Ramos (cell line): ENCODE measurements around the gene KCNK6.
"Not testable (repeated sequence)": the region's sequence is repeated elsewhere in the genome, so short reads cannot be mapped to it uniquely, and the experiment has no call there.

Source experiments
- in situ Hi-C: fragments of 300-500 bp; cut with MboI; formaldehyde crosslinking; loops from one replicate; pipeline ENCODE4 v1.14.3; 2022; ENCODE audit warnings: low sequenced_read_pairs; ENCODE audit not compliant: unreplicated experiment

Gene KCNK6

DNA sequence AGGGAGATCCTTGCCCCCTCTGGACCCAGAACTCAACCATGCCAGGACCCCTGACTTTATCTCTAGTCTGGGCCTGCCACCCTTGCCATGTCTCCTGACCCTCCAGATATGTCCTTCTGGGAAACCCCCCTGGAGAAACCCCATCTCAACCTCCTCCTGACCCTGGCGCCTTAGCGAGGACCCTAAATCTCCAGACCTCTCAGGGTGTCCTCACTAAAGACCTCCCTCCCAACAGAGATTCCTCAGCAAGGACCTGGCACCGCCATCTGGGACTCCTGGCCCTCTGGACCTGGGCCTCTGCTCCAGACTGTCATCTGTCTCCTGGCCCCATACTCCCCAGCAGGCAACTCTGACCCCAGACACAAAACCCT is 1.3 kb downstream of the KCNK6 start:
- in situ Hi-C loops: no loop called here

DNA sequence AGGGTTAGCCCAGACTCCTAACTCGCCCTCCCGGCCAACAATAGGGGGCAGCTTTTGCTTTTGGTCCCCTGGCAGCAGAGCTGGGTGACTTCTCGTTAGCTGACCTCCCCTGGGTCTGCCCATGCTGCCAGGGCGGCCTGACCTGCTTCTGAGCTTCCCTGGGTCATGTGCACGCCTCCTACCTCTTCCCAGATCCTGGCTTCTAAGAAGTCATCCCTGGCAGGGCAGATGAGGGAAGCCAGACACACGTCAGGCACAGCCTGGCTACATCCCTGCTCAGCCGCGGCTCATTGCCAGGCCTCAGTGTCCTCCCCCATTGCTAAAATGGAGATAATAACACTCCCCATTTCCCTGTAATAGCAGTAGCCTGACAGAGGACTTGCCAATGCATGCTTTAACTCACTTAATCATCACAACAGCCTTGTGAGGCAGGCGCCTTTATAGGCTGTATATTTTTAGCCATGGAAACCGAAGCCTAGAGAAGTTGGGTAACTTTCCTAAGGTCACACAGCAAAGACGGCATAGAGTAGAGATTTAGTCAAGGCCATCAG is 2.1 kb downstream of the KCNK6 start:
- in situ Hi-C loops: no loop called here

DNA sequence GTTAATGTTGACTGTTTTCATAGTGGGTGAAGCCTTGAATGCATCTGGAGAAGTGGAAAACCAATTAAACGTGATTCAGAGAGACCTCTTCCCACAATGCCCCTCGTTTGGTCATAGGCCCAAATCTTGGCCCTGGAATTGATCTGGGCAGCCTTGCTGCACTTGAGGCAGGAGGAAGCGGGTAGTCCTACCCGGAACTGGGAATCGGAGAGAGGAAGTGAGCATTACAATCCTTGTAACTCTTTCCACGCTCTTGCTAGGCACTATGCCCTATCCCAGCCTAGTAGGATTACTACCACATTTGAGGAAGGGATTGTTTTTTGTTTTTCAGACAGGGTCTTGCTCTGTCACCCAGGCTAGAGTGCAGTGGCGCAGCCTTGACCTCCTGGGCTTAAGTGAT is 3.6 kb downstream of the KCNK6 start:
- in situ Hi-C loops: no loop called here

DNA sequence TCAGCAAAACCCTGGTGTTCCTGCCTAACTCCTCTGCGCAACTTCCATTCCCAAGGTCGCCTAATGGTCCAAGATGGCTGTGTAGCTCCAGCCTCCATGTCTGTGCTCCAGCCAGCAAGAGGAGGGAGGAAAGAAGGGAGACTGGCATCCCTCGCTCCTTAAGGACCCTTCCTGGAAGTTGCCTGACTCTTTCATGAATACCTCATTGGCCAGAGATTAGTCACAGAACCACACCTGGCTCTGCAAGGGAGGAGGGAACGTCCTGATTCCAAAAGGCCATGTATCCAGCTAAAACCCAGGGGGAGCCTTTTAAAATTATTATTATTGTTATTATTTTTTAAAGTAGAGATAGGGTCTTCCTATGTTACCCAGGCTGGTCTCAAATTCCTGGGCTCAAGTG is 4.8 kb downstream of the KCNK6 start:
- in situ Hi-C loops: no loop called here

DNA sequence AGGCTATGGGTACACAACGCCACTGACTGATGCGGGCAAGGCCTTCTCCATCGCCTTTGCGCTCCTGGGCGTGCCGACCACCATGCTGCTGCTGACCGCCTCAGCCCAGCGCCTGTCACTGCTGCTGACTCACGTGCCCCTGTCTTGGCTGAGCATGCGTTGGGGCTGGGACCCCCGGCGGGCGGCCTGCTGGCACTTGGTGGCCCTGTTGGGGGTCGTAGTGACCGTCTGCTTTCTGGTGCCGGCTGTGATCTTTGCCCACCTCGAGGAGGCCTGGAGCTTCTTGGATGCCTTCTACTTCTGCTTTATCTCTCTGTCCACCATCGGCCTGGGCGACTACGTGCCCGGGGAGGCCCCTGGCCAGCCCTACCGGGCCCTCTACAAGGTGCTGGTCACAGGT is 6.9 kb downstream of the KCNK6 start:
- in situ Hi-C loops: loop anchor here (5.0 kb wide), 2 partner anchors 84 to 424 kb away; no protein-coding TSS in a partner anchor

DNA sequence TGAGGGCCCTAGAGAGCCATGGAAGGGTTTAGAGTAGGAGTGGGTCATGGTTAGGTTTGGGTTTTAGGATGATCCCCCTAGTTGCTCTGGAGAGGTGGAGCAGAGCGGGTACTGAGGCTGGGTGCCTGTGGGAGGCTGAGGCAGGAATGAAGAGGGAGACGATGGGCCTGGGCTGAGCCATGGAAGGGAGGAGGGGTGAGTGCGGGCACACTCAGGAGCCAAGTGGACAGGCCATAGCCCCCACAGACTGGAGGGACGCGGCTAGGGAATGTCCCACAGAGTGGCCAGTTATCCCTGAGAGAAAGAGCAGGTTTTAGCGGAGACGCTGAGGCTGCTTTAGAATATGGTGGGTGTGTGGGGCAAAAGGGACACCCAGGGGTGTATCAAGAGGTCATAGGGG is 10.0 kb downstream of the KCNK6 start:
- in situ Hi-C loops: loop anchor here (5.0 kb wide), 2 partner anchors 87 to 427 kb away; no protein-coding TSS in a partner anchor

DNA sequence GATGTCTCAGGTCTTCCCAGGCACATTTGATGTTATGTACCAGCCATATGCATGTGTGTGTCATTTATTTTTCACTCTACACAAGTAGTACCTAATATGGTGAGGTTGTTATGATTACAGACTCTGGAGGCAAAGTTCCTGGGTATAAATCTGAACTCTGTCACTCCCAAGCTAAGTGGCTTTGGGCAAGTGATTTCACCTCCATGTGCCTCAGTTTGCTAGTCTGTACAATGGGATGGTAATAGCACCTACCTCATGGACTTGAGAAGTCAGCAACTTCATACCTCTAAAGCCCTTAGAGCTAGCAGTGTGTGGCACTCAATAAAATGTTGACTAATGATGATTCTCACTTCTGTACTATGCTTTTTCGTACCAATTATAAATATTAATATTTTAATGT is 12.1 kb downstream of the KCNK6 start:
- in situ Hi-C loops: no loop called here

DNA sequence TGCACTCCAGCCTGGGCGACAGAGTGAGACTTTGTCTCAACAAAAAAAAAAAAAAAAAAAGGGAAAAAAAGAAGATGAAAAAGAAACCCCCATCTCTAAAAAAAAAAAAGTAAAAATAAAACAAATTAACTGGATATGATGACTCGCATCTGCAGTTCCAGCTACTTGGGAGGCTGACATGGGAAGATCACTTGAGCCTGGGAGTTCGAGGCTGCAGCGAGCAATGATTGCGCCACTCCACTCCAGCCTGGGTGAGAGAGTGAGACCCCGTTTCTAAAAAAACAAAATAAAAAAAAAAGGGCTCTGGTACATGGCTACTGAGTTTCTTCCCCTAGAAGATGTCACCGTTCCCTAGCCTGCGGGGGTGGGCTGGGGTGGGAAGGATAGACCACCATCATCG is 13.6 kb downstream of the KCNK6 start:
- in situ Hi-C loops: no loop called here

DNA sequence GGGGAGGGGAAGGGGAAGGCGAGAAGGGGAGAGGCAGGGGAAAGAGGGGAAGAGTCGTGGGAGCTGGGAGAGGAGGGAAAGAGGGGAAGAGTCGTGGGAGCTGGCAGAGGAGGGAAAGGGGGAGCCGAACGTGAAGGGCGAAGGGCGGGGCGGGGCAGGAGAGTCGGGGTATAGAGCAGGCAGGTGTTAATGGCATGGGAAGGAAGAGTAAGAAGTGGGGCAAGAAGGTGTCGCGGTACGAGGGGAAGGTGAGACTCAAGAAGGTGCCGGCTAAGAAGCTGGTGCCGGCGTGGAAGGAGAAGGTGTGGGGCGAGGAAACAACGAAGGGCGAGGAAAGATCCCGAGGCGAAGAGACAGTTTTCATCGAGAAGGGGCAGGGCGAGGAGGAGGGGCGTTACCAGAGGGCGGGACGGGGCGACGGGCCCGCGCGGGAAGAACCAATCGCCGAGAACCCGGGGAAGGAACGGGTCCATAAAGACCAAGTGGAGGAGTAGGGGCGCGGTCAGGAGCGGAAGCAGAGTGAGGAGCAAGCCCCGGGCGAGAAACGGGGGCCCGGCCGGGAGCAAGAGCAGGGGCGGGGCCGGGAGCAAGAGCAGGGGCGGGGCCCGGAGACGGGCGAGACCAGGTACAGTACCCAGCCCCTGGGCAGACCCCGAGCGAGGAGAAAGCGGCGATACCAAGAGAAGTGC is 16.4 kb downstream of the KCNK6 start:
- in situ Hi-C loops: no loop called here

DNA sequence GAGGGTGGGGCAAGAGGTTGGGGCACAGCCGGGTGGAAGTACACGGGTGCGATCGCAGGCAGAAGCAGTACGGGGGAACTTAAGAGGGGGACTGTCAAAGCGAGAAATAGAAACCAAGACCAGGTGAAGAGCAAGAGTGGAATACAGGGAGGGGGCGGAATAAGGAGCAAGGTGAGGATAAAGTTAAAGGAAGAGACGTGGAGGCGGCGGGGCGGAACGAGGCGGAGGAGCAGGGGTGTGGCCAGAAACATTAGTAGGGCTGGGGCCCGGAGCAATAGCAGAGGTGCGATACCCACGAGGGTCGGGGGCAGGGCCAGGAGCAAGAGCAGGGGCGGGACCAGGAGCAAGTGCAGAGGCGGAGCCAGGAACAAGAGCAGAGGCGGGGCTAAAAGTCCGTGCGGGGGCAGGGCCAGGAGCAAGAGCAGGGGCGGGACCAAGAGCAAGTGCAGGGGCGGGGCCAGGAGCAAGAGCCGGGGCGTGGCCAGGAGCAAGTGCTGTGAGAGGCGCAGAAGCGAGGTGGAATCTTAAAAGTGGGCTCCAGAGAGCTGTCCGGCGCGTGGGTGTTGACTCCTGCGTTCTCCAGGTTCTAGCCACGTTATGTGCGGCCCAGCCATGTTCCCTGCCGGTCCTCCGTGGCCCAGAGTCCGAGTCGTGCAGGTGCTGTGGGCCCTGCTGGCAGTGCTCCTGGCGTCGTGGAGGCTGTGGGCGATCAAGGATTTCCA is 17.2 kb downstream of the KCNK6 start:
- in situ Hi-C loops: no loop called here

DNA sequence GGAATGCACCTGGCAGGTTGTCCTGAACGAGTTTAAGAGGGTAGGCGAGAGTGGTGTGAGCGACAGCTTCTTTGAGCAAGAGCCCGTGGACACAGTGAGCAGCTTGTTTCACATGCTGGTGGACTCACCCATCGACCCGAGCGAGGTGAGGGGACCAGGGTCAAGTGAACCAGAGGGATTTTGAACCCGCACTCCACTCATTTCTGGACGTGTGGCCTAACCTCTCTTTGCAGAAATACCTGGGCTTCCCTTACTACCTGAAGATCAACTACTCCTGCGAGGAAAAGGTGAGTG is 17.7 kb downstream of the KCNK6 start:
- in situ Hi-C loops: no loop called here

DNA sequence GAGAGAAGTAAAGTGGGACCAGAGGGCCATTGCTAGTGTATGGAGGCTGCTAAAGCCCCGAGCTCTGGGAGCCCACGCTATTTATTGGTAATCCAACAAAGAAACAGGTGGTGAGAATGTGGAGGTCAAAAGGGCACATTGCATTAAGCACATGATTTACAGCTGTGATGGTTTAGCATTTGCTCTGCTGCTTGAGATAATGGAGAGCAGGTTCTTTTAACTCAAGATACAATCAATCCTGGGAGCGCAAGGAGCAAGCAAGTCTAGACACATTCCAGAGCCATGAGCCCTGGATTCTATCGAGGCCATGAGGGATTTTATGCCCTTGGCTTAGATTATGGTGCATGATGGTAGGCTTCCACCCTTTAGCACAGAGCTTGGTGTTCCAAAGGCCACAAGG is 19.4 kb downstream of the KCNK6 start:
- in situ Hi-C loops: not testable (repeated sequence)

DNA sequence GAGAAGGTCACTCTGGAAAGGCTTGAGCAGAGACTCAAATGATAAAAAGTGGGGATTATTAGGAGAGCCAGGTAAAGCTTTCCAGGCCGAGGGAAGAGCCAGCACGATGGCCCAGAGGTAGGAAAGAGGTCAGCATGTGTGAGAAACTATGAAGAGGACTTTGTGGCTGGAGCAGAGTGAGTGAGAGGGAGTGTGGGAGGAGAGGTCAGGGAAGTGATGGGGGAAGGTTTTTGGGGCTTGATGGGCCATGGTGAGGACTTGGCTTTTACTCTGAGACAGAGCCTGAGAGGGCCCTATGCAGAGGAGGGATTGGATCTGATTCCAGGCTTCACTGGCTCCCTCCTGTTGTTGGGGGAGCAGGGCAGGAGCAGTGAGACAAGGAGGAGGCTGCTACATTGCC is 21.3 kb downstream of the KCNK6 start:
- in situ Hi-C loops: no loop called here

DNA sequence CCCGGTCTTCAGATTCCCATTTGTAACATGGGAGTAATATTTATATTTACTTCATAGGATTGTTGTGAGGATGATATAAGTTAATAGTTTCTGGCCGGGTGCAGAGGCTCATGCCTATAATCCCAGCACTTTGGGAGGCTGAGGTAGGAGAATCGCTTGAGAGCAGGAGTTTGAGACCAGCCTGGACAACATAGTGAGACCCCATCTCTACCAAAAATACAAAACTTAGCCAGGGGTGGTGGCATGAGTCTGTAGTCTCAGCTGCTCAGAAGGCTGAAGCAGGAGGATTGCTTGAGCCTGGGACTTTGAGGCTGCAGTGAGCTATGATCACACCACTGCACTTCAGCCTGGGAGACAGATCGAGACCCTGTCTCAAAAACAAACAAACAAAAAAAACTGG is 27.2 kb downstream of the KCNK6 start:
- in situ Hi-C loops: no loop called here

DNA sequence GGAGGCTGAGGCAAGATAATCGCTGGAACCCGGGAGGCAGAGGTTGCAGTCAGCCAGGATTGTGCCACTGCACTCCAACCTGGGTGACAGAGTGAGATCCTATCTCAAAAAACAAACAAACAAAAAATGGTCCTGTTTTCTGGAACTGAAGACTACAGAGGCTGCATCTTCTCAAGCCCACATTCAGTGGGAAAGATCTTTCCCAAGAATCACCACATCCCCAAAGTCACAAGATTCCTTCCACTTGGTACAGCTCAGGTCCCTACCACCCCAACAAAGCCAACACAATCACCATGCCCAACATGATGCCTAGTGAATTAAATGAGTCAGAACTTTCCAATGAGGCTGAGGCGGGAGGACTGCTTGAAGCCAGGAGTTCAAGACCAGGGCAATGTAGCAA is 31.2 kb downstream of the KCNK6 start:
- in situ Hi-C loops: no loop called here

DNA sequence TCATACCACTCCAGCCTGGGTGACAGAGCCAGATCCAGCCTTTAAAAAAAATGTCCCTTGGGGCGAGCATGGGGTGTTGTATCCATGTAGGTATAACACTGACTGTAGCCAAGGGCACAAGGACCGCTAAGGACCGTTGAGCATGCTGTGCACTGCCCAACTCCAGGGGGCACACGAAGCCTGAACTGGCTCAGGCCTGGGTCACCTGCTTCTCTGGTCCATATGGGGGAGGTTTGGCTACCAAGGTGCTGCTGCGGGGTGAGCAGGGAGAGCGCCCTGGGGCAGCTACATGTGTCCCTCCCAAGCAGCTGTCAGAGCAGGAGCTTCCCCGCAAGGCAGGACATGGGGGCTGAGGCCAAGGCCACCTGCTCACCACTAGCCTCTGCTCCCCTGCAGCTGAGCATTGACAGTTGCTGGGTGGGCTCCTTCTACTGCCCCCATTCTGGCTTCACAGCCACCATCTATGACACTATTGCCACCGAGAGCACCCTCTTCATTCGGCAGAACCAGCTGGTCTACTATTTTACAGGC is 32.3 kb downstream of the KCNK6 start:
- in situ Hi-C loops: no loop called here

DNA sequence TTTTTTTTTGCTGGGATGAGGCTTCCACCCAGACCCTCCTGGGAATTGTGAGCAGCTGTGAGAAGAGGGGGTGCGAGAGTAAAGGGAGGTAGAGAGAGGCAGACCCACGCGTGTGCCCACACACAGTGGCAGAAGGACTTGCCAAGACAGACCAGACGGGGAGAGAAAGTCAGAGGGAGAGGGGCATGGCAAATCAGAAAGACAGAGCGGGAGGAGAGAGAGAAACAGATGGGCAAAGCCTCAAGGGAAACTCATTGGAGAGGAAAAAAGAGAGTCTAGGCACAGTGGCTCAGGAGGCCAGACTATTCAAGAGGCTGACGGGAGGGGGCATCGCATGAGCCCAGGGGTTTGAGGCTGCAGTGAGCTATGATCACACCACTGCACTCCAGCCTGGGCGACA is 33.0 kb downstream of the KCNK6 start:
- in situ Hi-C loops: no loop called here

DNA sequence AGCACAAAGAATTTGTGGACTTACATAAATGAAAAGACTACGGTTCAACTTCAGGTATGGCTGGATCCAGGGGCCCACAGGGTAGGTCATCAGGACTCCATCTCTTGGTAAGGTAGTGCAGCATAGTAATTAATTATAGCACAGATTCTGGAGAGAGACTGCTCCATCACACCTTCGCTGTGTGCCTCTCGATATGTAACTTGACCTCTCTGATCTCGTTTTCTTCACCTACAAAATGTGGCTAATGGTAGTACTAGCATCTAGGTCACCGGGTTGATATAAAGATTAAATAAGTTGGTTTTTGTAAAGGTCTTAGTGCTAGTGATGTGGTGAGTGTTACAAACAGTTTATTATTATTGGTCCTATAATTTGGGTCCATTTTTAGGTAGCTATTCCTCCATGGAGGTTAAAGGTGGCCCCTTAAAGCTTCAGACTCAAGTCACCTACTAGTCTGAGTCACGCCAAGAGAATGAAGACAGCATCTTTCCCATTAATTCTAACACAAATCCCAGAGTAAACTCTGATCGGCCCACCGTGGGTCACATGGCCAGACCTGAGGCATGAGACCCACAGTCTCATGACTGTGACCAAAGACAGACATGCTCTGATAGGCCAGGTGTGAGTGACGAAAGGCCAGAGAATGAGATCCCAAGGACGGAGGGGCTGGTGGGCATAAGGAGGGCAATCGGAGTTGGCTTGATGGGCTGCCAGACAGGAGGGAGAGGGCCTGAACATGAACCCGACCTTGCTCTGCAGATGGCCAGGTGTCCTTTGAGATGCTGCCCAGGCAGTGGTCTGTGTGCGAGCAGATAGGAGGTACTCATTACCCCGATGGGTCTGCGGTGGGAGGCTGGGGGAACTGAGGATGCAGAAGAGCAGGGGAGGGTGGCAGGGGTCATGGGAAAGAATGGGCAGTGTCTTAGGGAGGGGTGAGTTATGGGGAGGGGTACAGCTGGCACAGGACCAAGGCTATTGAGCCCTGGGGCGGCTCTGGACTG is 36.4 kb downstream of the KCNK6 start:
- in situ Hi-C loops: no loop called here

DNA sequence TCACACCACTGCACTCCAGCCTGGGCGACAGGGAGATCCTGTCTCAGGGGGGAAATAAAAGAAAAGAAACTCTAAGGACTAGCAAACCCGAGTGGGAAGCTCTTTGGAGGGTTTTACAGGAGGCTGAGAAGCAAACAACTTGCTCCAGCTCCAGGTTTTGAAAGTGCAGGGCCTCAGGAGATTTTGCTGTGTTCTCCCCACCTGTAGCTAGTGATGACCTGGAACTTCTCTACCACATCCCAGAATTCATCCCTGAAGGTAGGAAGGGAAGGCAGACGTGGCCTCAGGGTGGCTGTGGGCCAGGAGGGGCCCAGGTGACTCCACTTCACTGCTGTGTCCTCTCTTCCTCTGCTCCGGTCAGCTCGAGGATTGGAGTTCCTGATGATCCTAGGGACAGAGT is 38.4 kb downstream of the KCNK6 start:
- in situ Hi-C loops: no loop called here

DNA sequence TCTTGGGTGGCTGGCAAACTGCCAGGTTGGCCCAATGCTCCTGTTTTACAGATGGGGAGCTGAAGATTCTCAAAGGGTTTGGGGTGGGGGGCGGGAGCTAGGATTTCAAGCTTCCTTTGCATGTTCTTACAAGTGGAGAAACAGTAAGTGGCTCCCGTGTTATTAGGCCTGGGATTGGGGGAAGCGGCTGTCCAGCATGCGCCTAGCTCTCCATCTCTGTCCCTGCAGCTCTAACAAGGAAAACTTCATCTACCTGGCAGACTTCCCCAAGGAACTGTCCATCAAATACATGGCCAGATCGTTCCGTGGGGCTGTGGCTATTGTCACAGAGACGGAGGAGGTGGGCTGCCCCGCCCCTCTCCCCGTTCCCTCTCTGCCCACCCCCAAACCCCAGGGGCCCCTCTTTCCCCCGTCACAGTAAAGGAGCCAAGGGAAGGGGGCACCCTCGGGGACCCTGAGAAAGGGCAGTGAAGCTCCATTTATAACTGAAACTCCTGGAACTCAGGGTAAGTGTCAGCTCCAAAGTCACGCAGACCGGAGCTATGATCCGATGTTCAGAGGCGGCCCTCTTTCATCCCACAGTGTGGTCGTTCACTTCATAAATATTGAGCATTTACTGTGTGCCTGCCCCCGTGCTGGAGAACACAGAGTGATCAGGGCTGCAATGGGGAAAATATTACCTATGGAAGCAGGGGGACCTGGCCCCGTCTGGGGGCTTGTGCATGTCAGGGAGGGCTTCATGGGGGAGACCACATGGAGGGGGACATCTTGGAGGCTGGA is 39.8 kb downstream of the KCNK6 start:
- in situ Hi-C loops: no loop called here
